GM19239 (cell line): ENCODE measurements around the gene SYT1.
A peak's percentile ranks its signal among the peaks of the same experiment; 100 is the strongest.
"Not testable (repeated sequence)": the region's sequence is repeated elsewhere in the genome, so short reads cannot be mapped to it uniquely, and the experiment has no call there.

ENCODE experiments used
- DNase-seq: peaks from one replicate; pipeline ENCODE4 v3.0.0; 2011; ENCODE audit warnings: low spot score; ENCODE audit not compliant: insufficient read length
- FAIRE-seq: peaks from 2 replicates; lab custom pipeline; 2011; peaks lifted over from hg19 to GRCh38; lab: Jason Lieb, UNC

The SYT1 gene

GRCh38 chr12:78963439-78964227 lies 99.1 kb downstream of the SYT1 start:
- FAIRE-seq (no peak), DNase-seq (no peak)

GRCh38 chr12:78964521-78964920 lies 99.9 kb downstream of the SYT1 start:
- no peak for FAIRE-seq
- DNase-seq: no peak

GRCh38 chr12:78966062-78966461 lies 101.5 kb downstream of the SYT1 start:
- FAIRE-seq (no peak), DNase-seq (no peak)

- no peak for DNase-seq
- FAIRE-seq: no peak
These were observed 102.4 kb downstream of the SYT1 start for GRCh38 chr12:78966926-78967325.

- DNase-seq (no peak), FAIRE-seq (no peak)
These were observed 103.7 kb downstream of the SYT1 start for GRCh38 chr12:78968226-78968625.

GRCh38 chr12:78970041-78970440 lies 105.5 kb downstream of the SYT1 start:
- no peak for FAIRE-seq
- DNase-seq: no peak

- FAIRE-seq (no peak), DNase-seq (no peak)
These were observed 112.8 kb downstream of the SYT1 start for GRCh38 chr12:78977304-78977867.

- FAIRE-seq (no peak), DNase-seq (no peak)
These were observed 129.7 kb downstream of the SYT1 start for GRCh38 chr12:78994168-78994791.

- DNase-seq: no peak
- no peak for FAIRE-seq
These were observed 135.9 kb downstream of the SYT1 start for GRCh38 chr12:79000501-79000900.

GRCh38 chr12:79001404-79001803 lies 136.8 kb downstream of the SYT1 start:
- FAIRE-seq: no peak
- DNase-seq: no peak

GRCh38 chr12:79006306-79006705 lies 141.7 kb downstream of the SYT1 start:
- DNase-seq (no peak), FAIRE-seq (no peak)

- FAIRE-seq (no peak), DNase-seq (no peak)
These were observed 144.0 kb downstream of the SYT1 start for GRCh38 chr12:79008591-79008990.

- FAIRE-seq (no peak), DNase-seq (no peak)
These were observed 148.1 kb downstream of the SYT1 start for GRCh38 chr12:79012636-79013035.

GRCh38 chr12:79016181-79016580 lies 151.6 kb downstream of the SYT1 start:
- DNase-seq (no peak), FAIRE-seq (peak; percentile 39)

- peak; percentile 77 for FAIRE-seq
- DNase-seq: peak; percentile 1
These were observed 155.1 kb downstream of the SYT1 start for GRCh38 chr12:79019672-79020071.

GRCh38 chr12:79020106-79020505 lies 155.5 kb downstream of the SYT1 start:
- DNase-seq (no peak), FAIRE-seq (no peak)

GRCh38 chr12:79021021-79021420 lies 156.4 kb downstream of the SYT1 start:
- FAIRE-seq (no peak), DNase-seq (no peak)

GRCh38 chr12:79023261-79023660 lies 158.7 kb downstream of the SYT1 start:
- DNase-seq (no peak), FAIRE-seq (no peak)

- no peak for FAIRE-seq
- no peak for DNase-seq
These were observed 159.2 kb downstream of the SYT1 start for GRCh38 chr12:79023784-79024183.

- no peak for DNase-seq
- no peak for FAIRE-seq
These were observed 169.2 kb downstream of the SYT1 start for GRCh38 chr12:79033788-79034187.

GRCh38 chr12:79044748-79045147 lies 180.2 kb downstream of the SYT1 start:
- not testable (repeated sequence) for FAIRE-seq

More at GRCh38 chr12:79044748-79045147, 180.2 kb downstream of the SYT1 start:
- DNase-seq: not testable (repeated sequence)
